Measurements from ENCODE around the gene ALKBH5.

DNA sequence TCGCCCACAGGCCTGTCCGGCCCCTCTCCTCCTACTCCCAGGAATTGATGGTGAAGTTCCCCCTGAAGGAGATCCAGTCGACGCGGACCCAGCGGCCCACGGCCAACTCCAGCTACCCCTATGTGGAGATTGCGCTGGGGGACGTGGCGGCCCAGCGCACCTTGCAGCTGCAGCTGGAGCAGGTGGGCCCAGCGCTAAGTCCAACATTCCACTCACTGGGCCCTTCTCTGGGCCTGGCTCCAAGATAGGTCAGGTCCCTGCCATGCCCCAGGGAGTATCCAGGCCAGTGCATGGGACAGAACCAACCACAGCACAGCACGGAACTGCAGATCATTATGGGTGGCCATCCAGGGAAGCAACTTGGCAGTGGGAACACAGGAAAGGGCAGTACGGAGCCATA, 9.9 kb upstream of the ALKBH5 start:
- no peak for TF ChIP-seq GATA2 (IDR thresholded peaks at IDR 0.05; ENCODE audit: low read depth, low read length)
- TF ChIP-seq GATA3 (IDR thresholded peaks at IDR 0.05; ENCODE audit: low read depth, low read length) = no peak

Data from SH-SY5Y (cell line).